Kidney tubule cell (primary cell): ENCODE results near the gene GNPTG.

Experiments
- DNase-seq: peaks from one replicate; pipeline ENCODE4 v3.0.0-alpha.2; 2018; ENCODE audit warnings: low spot score

GNPTG gene

DNA sequence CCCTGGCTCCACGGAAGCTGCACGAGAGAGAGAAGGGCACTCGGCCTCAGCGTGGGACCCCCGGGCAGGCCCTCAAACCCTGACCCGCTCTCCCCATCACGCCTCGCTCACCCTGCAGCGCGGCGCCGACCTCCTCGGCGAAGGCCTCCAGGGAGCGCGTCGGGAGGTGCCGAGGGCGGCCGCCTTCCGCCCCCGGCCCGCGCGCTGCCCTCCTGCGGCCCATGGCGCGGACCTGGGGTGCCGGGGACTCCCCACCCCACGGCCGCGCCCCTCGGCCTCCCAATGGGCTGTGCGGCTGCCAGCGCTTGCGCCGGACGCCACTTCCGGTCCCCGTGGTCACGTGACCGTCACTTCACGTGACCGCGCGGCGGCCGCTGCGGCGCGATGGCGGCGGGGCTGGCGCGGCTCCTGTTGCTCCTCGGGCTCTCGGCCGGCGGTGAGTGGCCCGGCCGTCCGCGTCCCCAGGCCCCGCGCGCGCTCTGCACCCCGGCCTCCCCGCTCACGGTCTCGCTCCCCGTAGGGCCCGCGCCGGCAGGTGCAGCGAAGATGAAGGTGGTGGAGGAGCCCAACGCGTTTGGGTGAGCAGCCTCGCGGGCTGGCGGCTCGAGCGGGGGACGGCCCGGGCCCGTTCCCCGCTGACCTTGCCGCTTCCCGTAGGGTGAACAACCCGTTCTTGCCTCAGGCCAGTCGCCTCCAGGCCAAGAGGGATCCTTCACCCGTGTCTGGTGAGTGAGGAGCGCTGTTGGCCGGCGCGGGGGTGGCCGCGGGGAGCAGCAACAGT is at the start of gene GNPTG, which contains the start of gene TSR3:
TSS of gene GNPTG (plus strand) at position 350 of the 781 bp plus-strand sequence. CDS start at position 385, 35 bp downstream.
TSS of gene TSR3 (minus strand) at position 297 of the 781 bp plus-strand sequence. CDS start at position 223, 74 bp downstream.
- peak; percentile 89 for DNase-seq

DNA sequence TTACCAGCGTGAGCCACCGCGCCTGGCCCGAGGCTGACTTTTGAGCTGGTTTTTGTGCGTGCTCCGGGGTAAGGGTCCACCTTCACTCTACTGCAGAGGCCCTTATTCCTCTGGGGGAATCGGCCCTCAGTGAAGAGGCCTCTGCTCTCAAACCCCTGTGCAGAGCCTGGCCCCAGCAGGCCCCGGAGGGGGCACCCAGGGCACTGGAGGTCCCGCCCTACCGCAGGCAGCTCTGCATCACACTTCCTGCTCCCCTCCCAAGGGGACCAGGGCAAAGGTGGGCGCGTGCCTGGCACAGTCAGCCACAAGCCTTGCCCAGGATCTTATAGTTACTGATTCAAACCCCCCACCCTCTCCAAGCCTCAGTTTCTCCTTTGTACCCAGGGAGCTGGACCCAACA is 45.9 kb upstream of the GNPTG start:
- DNase-seq, result no peak

DNA sequence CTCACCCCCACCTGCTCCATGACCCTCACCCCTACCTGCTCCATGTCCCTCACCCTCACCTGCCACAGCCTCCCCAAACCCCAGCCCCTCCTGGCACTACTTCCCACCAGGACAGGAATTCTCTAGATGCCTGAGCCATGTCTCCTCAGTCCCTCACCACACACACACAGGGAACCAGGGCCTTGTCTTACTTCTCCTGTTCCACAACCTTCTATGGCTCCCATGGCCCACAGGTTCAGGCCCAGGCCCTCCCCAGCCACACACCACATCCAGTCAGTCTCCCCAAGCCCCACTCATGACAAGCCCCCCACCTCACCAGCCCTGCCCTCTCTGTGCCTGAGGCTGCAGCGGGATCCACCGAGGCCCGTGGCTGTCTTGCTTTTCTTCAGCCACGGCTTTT is 45.4 kb upstream of the GNPTG start:
- DNase-seq, result no peak

DNA sequence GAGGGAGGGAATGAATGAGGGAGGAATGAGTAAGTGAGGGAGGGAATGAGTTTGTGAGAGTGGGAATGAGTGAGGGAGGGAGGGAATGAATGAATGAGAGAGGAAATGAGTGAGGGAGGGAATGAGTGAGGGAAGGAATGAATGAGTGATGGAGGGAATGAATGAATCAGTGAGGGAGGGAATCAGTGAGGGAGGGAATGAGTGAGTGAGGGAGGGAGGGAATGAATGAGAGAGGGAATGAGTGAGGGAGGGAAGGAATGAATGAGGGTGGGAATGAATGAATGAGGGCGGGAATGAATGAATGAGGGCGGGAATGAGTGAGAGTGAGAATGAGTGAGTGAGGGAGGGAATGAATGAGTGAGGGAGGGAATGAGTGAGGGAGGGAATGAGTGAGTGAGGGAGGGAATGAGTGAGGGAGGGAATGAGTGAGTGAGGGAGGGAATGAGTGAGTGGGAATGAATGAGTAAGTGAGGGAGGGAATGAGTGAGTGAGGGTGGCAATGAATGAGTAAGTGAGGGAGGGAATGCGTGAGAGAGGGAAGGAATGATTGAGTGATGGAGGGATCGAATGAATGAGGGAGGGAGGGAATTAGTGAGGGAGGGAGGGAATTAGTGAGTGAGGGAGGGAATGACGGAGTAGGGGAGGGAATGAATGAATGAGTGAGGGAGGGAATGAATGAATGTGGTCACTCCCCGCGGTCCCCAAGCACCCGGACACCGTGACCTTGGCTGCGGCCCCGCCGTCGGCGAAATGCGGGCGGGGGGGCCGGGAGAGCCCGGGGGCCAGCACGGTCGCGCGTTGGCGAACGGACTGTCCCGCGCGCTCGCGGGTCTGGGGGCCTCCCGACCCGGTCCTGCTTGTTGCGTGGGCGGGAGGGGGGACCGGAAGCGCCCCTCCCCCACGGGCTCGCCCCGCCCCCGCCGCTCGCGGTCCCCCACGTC is 43.4 kb upstream of the GNPTG start:
- no peak for DNase-seq

DNA sequence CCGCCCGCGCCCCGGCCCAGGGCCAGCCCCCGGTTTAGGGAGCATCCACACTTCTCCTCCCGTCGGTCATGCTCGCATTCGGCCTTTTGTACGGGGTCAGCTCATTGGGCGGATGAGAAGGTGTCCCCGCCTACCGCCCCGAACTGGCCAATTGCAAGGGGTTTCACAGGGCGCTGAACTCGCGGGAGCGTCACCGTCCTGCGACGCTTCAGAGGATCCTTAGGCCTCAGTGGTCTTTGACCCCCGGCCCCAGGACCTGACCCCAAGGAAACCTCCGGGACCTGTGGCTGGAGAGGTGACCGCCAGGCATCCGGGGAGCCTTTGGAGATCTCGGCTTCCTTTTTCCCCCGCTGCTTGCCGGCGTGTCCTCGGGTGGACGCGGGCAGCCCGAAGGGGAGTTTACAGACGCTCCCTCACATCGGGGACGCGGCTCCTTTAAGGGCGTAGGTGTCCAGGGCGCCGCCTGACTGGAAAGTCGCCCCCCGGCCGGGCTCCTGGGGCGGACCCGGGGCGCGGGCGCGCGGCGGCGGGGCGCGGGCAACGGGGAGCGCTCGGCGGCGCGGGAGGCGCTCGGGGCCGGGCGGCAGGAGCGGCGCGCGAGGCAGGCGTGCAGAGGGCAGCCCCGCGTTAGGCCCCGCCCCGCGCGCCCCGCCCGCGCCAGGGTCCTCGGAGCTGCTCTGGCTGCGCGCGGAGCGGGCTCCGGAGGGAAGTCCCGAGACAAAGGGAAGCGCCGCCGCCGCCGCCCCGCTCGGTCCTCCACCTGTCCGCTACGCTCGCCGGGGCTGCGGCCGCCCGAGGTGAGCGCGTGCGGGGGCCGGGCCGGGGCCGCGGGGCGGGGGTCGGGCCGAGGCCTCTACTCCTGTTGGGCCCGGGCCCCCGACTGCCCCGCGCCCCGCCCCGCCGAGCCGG is 42.5 kb upstream of the GNPTG start, which contains the start of gene UBE2I:
TSS of gene UBE2I (plus strand) at position 660 of the 909 bp plus-strand sequence. CDS start 4,395 bp downstream, outside the sequence.
- peak; percentile 98 for DNase-seq

DNA sequence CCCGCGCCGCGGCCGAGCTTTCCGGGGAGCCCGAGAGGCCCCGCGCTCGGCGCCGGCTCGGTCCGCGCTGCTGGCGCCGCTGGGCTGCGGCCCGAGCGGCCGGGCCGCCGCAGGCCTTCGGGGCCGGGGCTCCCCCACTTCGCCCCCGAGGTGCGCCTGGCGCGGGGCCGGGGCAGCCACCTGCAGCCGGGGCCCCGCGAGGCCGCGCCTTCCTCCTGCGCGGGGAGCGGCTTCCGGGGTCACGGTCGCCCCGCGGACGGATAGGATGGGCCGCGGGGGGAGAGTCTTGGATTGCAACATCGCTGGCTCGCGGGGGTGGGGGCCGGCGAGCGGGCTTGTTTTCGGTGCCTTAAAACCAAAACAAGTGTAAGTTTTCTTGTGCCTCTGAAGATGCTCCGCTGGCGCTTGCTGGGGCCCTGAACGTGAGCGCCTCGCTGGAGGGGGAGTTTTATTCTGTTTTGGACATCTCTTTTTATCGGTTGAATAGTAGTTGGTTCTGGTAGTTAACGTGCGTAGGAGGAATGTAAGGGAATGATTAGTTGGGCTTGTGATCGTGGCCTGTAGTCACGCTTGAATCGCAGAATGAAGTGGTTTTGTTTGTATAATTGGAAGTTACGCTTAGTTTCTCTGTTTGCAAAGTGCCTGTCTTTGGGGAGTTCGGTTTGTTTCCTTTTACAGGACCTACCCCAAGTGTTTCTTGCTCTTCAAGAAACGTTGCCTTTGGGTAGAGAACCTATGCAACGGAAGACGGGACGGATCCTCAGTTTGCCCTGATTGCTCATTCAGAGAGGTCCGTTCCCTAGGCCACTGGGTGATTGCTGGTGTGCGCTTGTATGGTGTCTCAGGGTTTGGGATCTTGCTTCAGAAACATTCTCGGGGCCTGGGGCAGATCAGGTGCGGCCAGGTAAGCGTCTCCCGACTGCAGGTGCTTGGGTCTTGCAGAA is 41.6 kb upstream of the GNPTG start:
- peak; percentile 55 for DNase-seq

DNA sequence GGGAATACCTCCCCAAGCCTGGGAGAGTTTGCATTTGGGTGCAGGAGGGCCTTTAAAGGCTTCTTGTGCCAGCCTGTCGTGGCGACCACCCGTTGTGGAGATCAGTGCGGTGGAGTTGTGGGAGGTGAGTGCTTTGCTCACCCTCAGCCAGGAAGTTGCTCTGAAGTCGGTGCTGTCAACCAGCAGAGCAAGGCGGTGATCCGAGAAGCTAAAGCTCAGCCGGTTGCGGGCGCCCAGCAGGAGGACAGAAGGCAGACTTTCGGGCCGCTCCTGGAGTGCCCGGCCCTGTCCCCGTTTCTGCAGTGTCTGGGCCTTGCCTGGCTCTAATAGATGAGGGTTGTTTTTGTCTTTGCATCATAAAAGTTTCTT is 40.9 kb upstream of the GNPTG start:
- peak; percentile 55 for DNase-seq

DNA sequence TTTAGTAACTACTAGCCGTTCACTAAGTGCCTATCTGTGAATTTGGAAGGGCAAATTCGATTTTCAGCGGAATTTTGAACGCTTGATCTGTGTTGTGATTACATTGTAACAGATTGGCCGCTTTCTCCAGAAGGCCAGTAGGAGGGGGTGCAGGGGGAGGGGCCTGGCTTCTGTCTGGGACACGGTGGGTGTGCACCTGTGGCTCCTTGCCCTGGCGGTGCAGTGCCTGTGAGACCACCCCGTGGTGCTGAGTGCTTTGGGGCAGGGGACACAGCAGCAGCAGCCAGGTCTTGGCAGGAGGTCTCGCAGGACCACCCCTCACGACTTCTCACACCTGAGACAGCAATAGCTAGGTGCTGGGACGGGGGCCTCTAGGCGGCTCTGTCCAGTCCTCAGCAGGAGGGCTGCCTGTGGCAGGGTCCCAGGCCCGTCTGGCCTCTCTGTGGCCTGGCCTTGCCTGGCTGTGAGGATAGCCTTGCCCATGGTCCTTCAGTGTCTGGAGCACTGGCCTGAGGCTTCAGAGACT is 40.5 kb upstream of the GNPTG start:
- DNase-seq, result no peak

DNA sequence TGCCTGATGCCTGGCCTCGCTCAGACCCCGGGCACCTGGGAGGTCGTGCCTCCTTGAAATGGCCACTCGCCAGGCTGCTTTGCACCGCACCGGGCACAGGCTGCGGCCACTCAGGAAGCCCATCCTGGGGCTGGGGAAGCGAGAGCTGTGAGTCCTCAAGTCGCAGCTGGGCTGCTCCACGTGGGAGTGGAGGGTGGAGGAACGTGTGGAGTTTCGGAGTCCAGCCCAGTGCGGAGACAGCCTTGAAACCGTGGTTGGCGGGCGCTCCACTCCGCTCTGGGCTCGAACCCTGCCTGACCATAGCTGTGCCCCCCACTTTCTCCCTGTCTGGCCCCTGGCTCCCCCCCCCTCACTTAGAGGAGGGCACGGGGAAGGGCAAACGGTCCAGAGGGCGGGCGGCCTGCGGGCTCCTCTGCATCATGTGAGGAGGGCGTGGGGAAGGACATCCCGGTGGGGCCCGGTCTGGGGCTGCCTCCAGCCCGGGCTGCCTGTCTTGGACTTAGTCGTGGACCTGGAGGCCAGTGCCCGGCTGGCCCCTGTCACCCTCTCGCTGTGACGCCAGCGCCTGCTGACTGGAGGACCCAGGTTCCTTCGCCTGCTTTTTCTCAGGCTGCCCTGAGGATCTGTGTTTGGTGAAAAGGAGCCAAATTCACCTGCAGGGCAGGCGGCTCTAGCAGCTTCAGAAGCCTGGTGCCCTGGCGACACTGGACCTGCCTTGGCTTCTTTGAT is 39.8 kb upstream of the GNPTG start:
- DNase-seq, result peak; percentile 22

DNA sequence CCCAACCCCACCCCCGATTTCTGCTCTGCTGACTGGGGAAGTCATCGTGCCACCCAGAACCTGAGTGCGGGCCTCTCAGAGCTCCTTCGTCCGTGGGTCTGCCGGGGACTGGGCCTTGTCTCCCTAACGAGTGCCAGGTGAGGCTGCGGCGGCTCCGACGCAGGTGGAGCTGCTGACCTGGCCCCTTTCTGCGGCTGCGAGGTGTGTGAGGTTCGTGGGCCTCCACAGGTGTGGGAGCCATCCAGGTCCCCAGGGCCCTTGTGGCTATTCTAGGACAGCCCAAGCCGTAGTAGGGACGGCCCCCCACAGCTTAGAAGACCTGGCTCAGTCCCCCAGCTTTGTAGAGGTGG is 39.3 kb upstream of the GNPTG start:
- DNase-seq, result no peak

DNA sequence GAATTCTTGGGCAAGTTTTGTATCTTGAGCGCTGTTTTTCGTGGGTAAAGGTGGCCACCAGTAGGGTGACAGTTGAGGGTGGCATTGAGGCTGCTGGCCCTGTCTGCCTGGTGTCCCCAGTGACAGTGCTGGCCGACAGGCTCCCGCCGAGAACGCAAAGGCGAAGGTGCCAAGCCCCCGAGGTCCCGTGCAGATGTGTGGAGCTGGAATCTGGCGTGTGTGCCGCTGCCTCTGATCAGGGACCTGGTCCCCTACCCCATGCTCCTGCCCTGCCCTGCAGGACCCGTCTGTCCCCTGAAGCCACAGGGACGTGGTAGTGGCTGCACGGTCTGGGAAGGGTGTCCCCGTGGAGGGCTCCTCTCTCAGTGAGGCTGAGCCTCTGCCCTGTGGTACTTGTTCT is 38.8 kb upstream of the GNPTG start:
- no peak for DNase-seq

DNA sequence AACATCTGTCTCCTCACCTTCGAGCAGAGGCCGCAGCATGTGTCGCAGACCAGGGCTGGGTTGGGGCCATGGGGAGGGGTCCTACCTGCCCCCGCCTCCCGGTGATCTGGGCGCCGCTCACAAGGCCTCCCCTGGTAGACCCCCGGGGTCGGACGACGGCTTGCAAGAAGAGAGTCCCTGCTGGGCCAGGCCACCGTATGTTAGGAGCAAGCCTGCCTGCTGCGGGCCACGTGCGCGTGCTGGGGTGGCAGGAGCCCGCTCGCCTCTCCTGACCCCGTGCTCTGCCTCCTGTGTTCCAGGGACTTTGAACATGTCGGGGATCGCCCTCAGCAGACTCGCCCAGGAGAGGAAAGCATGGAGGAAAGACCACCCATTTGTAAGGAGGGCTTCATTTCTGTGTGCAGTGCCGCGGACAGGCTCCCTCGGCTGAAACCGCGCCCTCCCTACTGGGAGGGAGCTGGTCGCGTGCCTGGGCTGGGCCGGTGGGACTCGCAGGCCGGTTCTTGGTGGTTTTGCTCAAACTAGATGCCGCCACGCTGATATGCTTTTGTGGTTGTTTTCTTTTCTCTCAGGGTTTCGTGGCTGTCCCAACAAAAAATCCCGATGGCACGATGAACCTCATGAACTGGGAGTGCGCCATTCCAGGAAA is 37.9 kb upstream of the GNPTG start:
- DNase-seq, result no peak

DNA sequence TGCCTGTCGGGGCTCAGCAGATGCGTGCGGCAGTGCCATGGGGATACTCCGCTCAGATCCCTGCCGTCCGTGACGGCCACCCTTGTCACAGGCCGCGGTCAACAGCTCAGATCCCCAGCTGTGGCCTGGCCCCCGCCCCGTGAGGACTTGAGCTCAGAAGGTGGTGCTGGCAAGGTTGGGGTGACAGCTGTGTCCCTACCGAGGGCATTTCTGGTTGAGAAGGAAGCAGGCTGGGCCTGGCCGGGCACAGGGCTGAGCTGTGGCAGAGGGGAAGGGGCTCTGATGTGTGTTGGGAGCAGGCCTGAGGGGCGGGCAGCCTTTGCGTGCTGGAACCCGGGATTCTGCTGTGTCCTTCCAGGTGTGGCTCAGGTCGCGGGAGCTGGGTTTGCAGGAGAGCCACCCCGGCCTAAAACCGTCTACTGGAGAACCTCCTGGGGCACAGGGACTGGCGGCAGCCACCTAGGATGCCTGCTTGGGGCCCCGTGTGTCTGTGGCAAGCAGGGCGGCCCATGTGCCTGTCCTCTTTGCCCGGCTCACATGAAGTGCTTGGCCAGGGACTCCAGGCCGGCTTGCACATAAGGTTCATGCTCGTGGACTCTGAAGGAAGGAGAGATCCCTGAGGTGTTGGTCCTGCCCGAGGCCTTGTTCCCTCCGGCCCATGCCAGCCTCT is 37.2 kb upstream of the GNPTG start:
- no peak for DNase-seq

DNA sequence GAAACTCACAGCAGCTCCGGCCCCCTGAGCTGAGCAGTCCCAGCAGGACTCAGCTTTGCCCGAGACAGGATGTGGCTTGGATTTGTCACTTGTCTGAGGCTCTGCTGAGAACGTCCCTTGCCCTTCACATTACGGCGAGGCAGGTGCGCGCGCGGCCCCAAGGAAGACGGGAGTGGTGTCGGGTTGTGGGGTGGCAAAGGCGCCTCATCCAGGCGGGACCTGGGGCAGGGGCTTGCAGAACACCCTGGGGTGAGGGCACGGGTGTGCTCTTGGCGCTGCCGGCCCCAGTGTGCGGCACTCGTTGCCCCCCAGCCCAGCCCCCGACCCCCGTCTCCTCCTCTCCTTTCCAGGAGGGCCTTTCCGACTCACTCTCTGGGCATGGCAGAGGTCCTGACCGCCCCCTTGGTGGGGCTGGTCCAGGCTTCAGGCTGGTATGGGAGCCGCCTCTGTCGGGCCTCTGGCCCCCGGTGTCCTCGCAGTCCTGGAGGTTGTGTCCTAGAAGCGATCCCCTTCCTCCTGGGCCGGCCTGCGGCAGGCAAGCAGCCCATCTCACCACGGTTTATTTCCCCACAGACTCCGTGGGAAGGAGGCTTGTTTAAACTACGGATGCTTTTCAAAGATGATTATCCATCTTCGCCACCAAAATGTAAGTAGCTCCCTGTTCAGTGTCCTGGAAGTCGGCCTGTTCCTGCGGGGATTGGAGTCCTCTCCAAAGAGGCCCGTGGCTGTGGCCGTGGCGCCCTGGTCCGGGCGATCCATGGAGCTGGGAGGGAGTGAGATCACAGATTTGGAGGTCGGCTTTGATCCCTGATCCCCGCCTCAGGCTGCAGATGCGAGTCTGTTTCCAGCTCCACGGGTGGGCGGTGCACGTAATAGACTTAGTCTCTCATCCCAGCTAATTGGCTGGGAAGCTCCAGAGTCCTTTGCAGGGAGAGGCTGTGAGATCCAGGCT is 36.4 kb upstream of the GNPTG start:
- DNase-seq, result no peak

DNA sequence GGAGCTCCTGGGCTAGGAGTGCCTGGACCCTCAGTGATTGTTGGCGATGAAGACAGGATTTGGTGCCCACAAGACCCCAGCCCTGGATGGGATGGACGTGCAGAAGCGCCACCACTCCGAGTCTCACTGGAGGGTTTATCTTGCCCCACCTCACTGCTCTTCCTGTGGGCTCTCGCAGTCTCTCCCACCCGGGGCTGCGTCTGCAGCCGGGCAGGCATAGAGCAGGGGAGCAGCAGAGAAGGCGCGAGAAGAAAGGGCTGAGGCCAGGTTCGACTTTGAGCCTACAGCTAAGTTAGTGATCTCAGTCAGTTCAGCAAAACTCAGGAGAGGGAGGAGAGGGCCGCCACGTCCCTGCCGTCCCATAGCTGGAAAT is 35.7 kb upstream of the GNPTG start:
- no peak for DNase-seq

DNA sequence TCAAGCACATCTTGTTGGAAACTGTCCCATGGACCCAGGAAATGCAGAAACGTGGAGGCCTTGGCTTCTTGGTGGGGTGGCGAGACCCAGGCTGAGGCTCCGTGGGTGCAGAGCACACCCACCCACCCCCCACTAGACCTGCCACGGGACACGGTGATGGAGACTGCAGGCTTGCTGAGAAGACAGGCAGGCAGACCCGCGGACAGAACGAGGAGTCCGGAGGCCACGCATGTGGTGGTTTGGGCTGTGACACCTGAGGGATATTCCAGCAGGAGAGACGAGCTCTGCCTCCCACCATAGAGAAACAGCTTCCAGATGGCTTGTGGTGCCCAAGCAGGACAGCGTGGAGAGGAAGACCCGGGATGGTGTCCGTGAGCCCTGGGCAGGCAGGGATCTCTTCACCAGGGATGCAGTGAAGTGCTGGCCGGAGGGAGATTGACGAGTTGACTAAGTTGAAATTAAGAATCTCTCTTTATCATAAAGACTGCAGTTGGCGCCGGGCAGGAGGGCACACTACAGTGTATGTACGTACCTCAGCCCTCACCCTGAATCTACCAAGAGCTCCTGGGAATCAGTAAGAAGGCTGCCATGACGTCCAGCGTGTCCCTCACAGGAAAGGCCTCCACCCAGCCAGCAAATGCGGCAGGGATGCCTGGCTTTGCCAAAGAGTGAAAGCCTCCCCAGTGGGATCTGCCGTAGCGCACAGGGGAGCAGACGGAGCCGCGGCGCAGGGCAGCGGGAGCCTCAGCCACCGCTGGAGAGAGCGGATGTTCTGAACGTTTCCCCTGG is 34.1 kb upstream of the GNPTG start:
- DNase-seq, result no peak

DNA sequence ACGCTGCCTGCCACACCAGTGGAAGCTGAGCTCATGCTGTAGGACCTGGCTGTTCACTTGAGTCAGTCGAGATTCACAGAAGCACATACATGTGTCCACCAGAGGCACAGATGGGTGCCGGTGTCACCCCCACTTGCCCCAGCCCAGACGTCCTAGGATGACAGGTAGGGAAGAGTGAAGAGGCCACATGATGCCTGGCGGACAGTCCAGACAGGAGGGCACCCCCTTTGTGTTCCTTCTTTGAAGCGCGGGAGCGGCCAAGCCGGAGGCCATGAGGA is 33.5 kb upstream of the GNPTG start:
- no peak for DNase-seq
